NCI-H146 treated with DMSO at 0.1 percent for 48 hours (cell line): ENCODE measurements around the gene RARG.
"Not testable (repeated sequence)": the region's sequence is repeated elsewhere in the genome, so short reads cannot be mapped to it uniquely, and the experiment has no call there.

Source experiments
- DNase-seq: peaks from one replicate; lab custom pipeline; 2025; ENCODE audit not compliant: unreplicated experiment; lab: John Stamatoyannopoulos, UW

The RARG gene

GRCh38 chr12:53193040-53193439, 39.0 kb downstream of the RARG start:
- DNase-seq = no peak

GRCh38 chr12:53192531-53193021, 39.4 kb downstream of the RARG start:
- DNase-seq = no peak

GRCh38 chr12:53191885-53192530, 40.0 kb downstream of the RARG start:
- no peak for DNase-seq

- no peak for DNase-seq
Measured at GRCh38 chr12:53191096-53191884, 40.7 kb downstream of the RARG start.

- DNase-seq = no peak
Measured at GRCh38 chr12:53190108-53190729, 41.8 kb downstream of the RARG start.

GRCh38 chr12:53187145-53187899, 44.7 kb downstream of the RARG start:
- DNase-seq = no peak

GRCh38 chr12:53186745-53187144, 45.3 kb downstream of the RARG start:
- no peak for DNase-seq

- DNase-seq = no peak
Measured at GRCh38 chr12:53185582-53186153, 46.3 kb downstream of the RARG start.

- no peak for DNase-seq
Measured at GRCh38 chr12:53184828-53185227, 47.2 kb downstream of the RARG start.

GRCh38 chr12:53182903-53183302, 49.1 kb downstream of the RARG start:
- no peak for DNase-seq

GRCh38 chr12:53181935-53182334, 50.1 kb downstream of the RARG start:
- DNase-seq = no peak

- DNase-seq = peak; percentile 68
Measured at GRCh38 chr12:53180931-53181645, 50.9 kb downstream of the RARG start.

GRCh38 chr12:53180220-53180930, 51.6 kb downstream of the RARG start, which contains the start of the genes CSAD and ZNF740:
Gene CSAD, minus strand, starts transcription at chr12:53180925. Its CDS starts 7,455 bp downstream, at chr12:53173470.
Gene ZNF740, plus strand, starts transcription at chr12:53180722. Its CDS starts 1,262 bp downstream, at chr12:53181984.
- peak; percentile 96 for DNase-seq

GRCh38 chr12:53179687-53180219, 52.3 kb downstream of the RARG start:
- DNase-seq = peak; percentile 37

- DNase-seq = not testable (repeated sequence)
Measured at GRCh38 chr12:53178803-53179202, 53.2 kb downstream of the RARG start.

GRCh38 chr12:53177447-53177846, 54.6 kb downstream of the RARG start:
- not testable (repeated sequence) for DNase-seq

GRCh38 chr12:53176750-53177149, 55.3 kb downstream of the RARG start:
- DNase-seq = no peak

GRCh38 chr12:53174881-53175491, 57.0 kb downstream of the RARG start:
- DNase-seq = peak; percentile 96
